GM23338 (cell line): ENCODE results near the gene NCKAP5. TPM values are rescaled to one million over a fixed set of nuclear protein-coding genes. Genes with fewer than 3 reads are reported as not detected.

ENCODE experiments used
- ATAC-seq: fragments of 200-7000 bp; cut with Tn5 transposase; 3 replicates; pipeline ENCODE4 v1.9.1; 2020
- DNase-seq: peaks from one replicate; pipeline ENCODE4 v3.0.0-alpha.2; 2015; ENCODE audit warnings: low spot score
- H2AFZ ChIP-seq: fragments of 200-600 bp; sonication (generic); 2 replicates; pipeline ENCODE4 v1.8.0; 2016; ENCODE audit warnings: antibody characterized with exemption, mild to moderate bottlenecking, moderate library complexity
- H3F3A ChIP-seq: fragments of 200-600 bp; sonication (generic); replicated peaks from 2 replicates; pipeline ENCODE4 v1.8.0; 2017; ENCODE audit warnings: antibody characterized with exemption, mixed run types, low read depth
- H3K27ac ChIP-seq: fragments of 200-600 bp; sonication (generic); 2 replicates; pipeline ENCODE4 v1.6.1; 2016; ENCODE audit warnings: low read depth
- H3K27me3 ChIP-seq: fragments of 200-600 bp; sonication (generic); 2 replicates; pipeline ENCODE4 v1.8.0; 2016; ENCODE audit warnings: mild to moderate bottlenecking, mixed run types, moderate library complexity; ENCODE audit not compliant: insufficient read depth
- H3K36me3 ChIP-seq: fragments of 200-600 bp; sonication (generic); 2 replicates; pipeline ENCODE4 v1.8.0; 2016; ENCODE audit warnings: mild to moderate bottlenecking; ENCODE audit not compliant: insufficient read depth
- H3K4me1 ChIP-seq: fragments of 200-600 bp; sonication (generic); 2 replicates; pipeline ENCODE4 v1.8.0; 2016; ENCODE audit warnings: mild to moderate bottlenecking, moderate library complexity; ENCODE audit not compliant: insufficient read depth
- H3K4me2 ChIP-seq: fragments of 200-600 bp; sonication (generic); 2 replicates; pipeline ENCODE4 v1.7.1; 2017; ENCODE audit warnings: mixed run types
- H3K4me3 ChIP-seq: fragments of 200-600 bp; sonication (generic); 2 replicates; pipeline ENCODE4 v1.6.1; 2016; ENCODE audit warnings: mixed run types
- H3K79me2 ChIP-seq: fragments of 200-600 bp; sonication (generic); replicated peaks from 2 replicates; pipeline ENCODE4 v1.8.0; 2017; ENCODE audit warnings: mild to moderate bottlenecking; ENCODE audit not compliant: insufficient read depth
- H3K9me2 ChIP-seq: fragments of 200-600 bp; sonication (generic); 2 replicates; pipeline ENCODE4 v1.8.0; 2017; ENCODE audit not compliant: insufficient read depth
- H4K20me1 ChIP-seq: fragments of 200-600 bp; sonication (generic); replicated peaks from 2 replicates; pipeline ENCODE4 v1.8.0; 2017; ENCODE audit warnings: mild to moderate bottlenecking; ENCODE audit not compliant: insufficient read depth
- H3K27ac Mint-ChIP-seq: 2 replicates; pipeline ENCODE4 v1.8.0; 2020; ENCODE audit warnings: inconsistent platforms, mild to moderate bottlenecking, moderate library complexity, mixed read lengths
- H3K27me3 Mint-ChIP-seq: 3 replicates; pipeline ENCODE4 v1.8.0; 2022; ENCODE audit warnings: low read depth, mild to moderate bottlenecking, moderate library complexity, mixed read lengths, inconsistent platforms; ENCODE audit not compliant: insufficient read depth, poor library complexity
- H3K36me3 Mint-ChIP-seq: 3 replicates; pipeline ENCODE4 v1.8.0; 2021; ENCODE audit warnings: low read depth, mild to moderate bottlenecking, inconsistent platforms, moderate library complexity, mixed read lengths
- H3K4me1 Mint-ChIP-seq: 3 replicates; pipeline ENCODE4 v1.8.0; 2020; ENCODE audit warnings: mild to moderate bottlenecking, inconsistent platforms, mixed read lengths
- H3K4me3 Mint-ChIP-seq: 3 replicates; pipeline ENCODE4 v1.8.0; 2021; ENCODE audit warnings: moderate library complexity, mild to moderate bottlenecking, inconsistent platforms, mixed read lengths
- H3K9me3 Mint-ChIP-seq: 3 replicates; pipeline ENCODE4 v1.8.0; 2020; ENCODE audit warnings: moderate library complexity, mild to moderate bottlenecking, inconsistent platforms, mixed read lengths
- CREB1 ChIP-seq: fragments of 250-450 bp; sonication (Bioruptor Pico); IDR thresholded peaks from 2 replicates; pipeline ENCODE4 v1.5.0; 2020; ENCODE audit warnings: low read depth, mild to moderate bottlenecking, moderate library complexity
- EZH2 ChIP-seq: fragments of 200-600 bp; sonication (generic); IDR thresholded peaks from one replicate; pipeline ENCODE4 v1.8.0; 2017; ENCODE audit warnings: antibody characterized with exemption, mild to moderate bottlenecking, low read depth; ENCODE audit not compliant: unreplicated experiment
- EZH2phosphoT487 ChIP-seq: fragments of 200-600 bp; sonication (generic); IDR thresholded peaks from one replicate; pipeline ENCODE4 v1.8.1; 2018; ENCODE audit warnings: antibody characterized with exemption; ENCODE audit not compliant: unreplicated experiment
- JUNB ChIP-seq: IDR thresholded peaks from one replicate; pipeline ENCODE4 v1.6.1; 2016; ENCODE audit warnings: antibody characterized with exemption; ENCODE audit not compliant: unreplicated experiment
- NANOG ChIP-seq: IDR thresholded peaks from 2 replicates; pipeline ENCODE4 v1.6.1; 2016; ENCODE audit warnings: antibody characterized with exemption, borderline replicate concordance
- REST ChIP-seq: IDR thresholded peaks from one replicate; pipeline ENCODE4 v1.6.1; 2018; ENCODE audit warnings: antibody characterized with exemption; ENCODE audit not compliant: unreplicated experiment
- STAT1 ChIP-seq: IDR thresholded peaks from one replicate; pipeline ENCODE4 v1.6.1; 2016; ENCODE audit warnings: antibody characterized with exemption; ENCODE audit not compliant: unreplicated experiment
- ZNF114 ChIP-seq: fragments of 250-450 bp; sonication (Bioruptor Pico); IDR thresholded peaks from 2 replicates; pipeline ENCODE4 v1.5.0; 2020; ENCODE audit warnings: mild to moderate bottlenecking, moderate library complexity
- ZNF331 ChIP-seq: fragments of 250-450 bp; sonication (Bioruptor Pico); IDR thresholded peaks from 2 replicates; pipeline ENCODE4 v1.5.0; 2020; ENCODE audit warnings: low read depth, mild to moderate bottlenecking, moderate library complexity
- ZNF462 ChIP-seq: fragments of 250-450 bp; sonication (Bioruptor Pico); IDR thresholded peaks from 2 replicates; pipeline ENCODE4 v1.5.0; 2020; ENCODE audit warnings: mild to moderate bottlenecking, moderate library complexity
- polyA plus RNA-seq: library from polyadenylated mRNA; unstranded; fragments of >200 nt; fragmentation: Nextera tagmentation; extraction: Ambion mirVana; gene quantifications from 2 replicates; pipeline ENCODE4 v1.2.1, GENCODE V29; 2016
- total RNA-seq: library from RNA; depleted of rRNA; stranded (reverse); fragments of >200 nt; shearing (Covaris generic); gene quantifications from 2 replicates; pipeline ENCODE4 v1.2.3, GENCODE V29; 2014
- TF ChIP-seq, protein P1 (sequence below): IDR thresholded peaks from 2 replicates; pipeline ENCODE4 v1.6.1; 2016; ENCODE audit warnings: antibody characterized with exemption

NCKAP5 gene
- total and polyA plus RNA-seq, 2 experiments from 2014 or later, result 0.34 to 0.73 TPM

GRCh38 chr2:133362061-133362476, 206.2 kb downstream of the NCKAP5 start (continued):
- TF ChIP-seq ZNF331 (no peak), EZH2phosphoT487 (no peak), EZH2 (no peak), REST (no peak), STAT1 (no peak)

DNA sequence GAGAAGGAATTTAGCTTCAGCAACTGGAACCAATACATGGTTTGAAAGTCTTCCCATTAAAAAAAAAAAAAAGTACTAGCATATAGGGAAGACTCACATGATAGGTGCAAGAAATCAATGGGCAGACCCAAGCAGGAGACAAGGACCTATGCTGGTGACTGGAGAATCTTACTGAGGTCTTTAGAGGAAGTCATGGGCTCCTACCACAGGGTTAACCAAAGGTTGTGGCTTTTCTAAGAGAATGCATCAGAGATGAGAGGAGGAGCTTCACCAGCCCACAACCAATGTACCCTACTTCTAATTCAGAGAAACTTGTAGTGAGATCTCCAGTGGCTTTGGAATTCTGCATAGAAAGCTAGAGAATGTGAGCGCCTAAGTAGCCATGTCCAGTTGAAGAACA, 207.4 kb downstream of the NCKAP5 start:
- Histone ChIP-seq H3F3A (no peaks in the 10 kb centered on the region), H3K36me3 (no peaks in the 10 kb centered on the region), H3K27ac (no peak overlapping the region), H2AFZ (no peak overlapping the region), H3K27me3 (no peaks in the 10 kb centered on the region), H3K79me2 (no peaks in the 10 kb centered on the region), H4K20me1 (no peaks in the 10 kb centered on the region), H3K4me1 (no peaks in the 10 kb centered on the region), H3K4me2 (no peak overlapping the region), H3K4me3 (no peak overlapping the region), H3K9me2 (no peaks in the 10 kb centered on the region)
- Mint-ChIP-seq H3K36me3 (no peaks in the 10 kb centered on the region), H3K27ac (no peak overlapping the region), H3K9me3 (no peaks in the 10 kb centered on the region), H3K27me3 (peaks cover 2% of the 10 kb centered on the region), H3K4me3 (no peak overlapping the region), H3K4me1 (peaks cover 5% of the 10 kb centered on the region)
- DNase-seq (no peak), ATAC-seq (no peak)
- TF ChIP-seq NANOG (no peak), JUNB (no peak), CREB1 (CRISPR knock-in tag) (no peak), ZNF462 (CRISPR knock-in tag) (no peak), EZH2phosphoT487 (no peak), ZNF114 (CRISPR knock-in tag) (no peak), REST (no peak), ZNF331 (no peak)
- TF ChIP-seq, protein P1, sequence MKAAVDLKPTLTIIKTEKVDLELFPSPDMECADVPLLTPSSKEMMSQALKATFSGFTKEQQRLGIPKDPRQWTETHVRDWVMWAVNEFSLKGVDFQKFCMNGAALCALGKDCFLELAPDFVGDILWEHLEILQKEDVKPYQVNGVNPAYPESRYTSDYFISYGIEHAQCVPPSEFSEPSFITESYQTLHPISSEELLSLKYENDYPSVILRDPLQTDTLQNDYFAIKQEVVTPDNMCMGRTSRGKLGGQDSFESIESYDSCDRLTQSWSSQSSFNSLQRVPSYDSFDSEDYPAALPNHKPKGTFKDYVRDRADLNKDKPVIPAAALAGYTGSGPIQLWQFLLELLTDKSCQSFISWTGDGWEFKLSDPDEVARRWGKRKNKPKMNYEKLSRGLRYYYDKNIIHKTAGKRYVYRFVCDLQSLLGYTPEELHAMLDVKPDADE, result no peak
